Activated CD8-positive, alpha-beta memory T cell treated with anti-CD3 and anti-CD28 coated beads for 36 hours (primary cell): Measurements from ENCODE around the gene CELF2. TPM values are rescaled to one million over a fixed set of nuclear protein-coding genes. Genes with fewer than 3 reads are reported as not detected.
"Not testable (repeated sequence)": the region's sequence is repeated elsewhere in the genome, so short reads cannot be mapped to it uniquely, and the experiment has no call there.

ENCODE experiments used
- CTCF ChIA-PET: fragments of 350-600 bp; sonication (Branson Sonifier 250); formaldehyde crosslinking; loops from one replicate; lab custom pipeline; 2021; ENCODE audit warnings: antibody characterized with exemption; lab: Charles Lee
- POLR2A ChIA-PET: fragments of 350-600 bp; sonication (Branson Sonifier 250); formaldehyde crosslinking; loops from one replicate; lab custom pipeline; 2021; ENCODE audit warnings: antibody characterized with exemption; lab: Charles Lee
- total RNA-seq, 2 experiments: library from RNA; stranded (reverse); gene quantifications; one replicate each; pipeline ENCODE4 v1.2.3, GENCODE V29; 2021

CELF2 gene
- total RNA-seq, 2 experiments from 2014 or later, result 153 to 154 TPM

DNA sequence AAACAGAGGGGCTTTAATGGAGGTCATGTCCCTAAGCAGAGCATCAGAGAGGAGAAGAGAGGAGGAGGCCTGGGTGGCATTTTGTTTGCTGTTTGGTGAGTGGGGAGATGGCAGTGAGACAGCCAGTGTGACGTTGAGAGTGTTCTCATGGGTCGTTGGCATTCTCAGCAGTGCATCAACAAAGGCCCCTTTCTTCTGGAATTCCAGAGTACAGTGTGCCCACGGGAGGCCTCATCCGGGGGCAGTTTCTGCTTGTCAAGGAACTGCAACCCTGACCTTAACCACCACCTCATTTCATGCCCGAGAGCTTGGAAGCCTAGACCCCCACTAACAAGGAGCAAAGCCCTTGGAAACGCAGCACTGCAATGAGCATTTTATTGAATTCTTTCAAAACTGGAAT, 92.9 kb downstream of the CELF2 start:
- CTCF ChIA-PET, result no interaction called here
- POLR2A ChIA-PET, result no interaction called here

DNA sequence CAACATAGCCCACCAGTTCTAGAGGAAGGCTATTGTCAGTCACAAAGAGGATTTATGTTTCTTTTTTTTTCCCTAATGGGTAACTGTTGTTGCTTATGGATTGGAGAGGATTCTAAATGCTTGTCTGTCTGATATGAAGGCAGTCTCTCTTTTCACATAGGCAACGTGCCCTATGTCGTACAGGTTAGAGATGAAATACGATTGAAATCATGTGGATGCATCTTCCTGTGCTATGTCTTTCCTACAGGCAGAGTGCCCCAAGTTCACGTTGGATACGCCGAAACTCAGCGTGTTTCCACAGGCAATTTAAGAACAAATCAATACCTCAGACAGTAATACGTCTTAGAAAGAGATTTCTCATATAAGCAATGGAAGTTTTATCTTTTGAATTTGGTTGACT, 93.8 kb downstream of the CELF2 start:
- CTCF ChIA-PET, result interaction anchor here (1.1 to 1.8 kb wide), 2 partner anchors 16 to 54 kb away, joined by 3 to 5 read pairs; no protein-coding TSS in a partner anchor

DNA sequence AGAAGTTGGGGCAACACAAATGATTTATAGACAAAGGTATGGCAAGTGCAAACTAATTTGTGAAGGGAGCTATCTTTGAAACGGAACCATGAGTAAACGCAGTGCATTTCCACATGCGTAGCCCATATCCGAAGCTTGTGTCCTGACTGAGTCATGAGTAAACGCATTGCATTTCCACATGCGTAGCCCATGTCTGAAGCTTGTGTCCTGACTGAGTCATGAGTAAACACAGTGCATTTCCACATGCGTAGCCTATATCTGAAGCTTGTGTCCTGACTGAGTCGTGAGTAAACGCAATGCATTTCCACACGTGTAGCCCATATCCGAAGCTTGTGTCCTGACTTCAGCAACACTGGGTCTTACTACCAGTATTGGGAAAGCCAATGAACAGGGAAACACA, 95.0 kb downstream of the CELF2 start:
- CTCF ChIA-PET, result interaction anchor here (1.0 to 1.8 kb wide), 6 partner anchors 10 to 353 kb away, joined by 3 to 5 read pairs (median 4); no protein-coding TSS in a partner anchor
- POLR2A ChIA-PET, result no interaction called here

More for the DNA sequence above, 93.8 kb downstream of the CELF2 start:
- POLR2A ChIA-PET, result no interaction called here

DNA sequence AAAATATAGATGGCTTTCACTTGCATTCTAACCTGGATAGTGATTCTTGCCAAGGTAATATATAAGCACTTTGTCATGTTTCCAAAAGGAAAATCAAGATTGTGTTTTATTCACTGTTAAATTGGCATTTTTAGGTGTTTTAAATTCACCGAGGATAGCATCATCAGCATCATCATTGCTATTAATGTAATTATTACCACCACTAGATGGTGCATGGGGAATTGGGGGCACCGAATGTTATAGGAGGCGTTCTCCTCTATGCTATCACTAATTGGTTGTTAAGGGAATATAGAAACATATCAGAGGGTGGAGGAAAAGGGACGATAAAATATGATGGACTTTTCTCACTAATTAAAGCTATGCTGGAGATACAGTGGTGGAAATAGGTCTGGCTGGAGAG, 95.5 kb downstream of the CELF2 start:
- CTCF ChIA-PET, result interaction anchor here (1.0 to 1.8 kb wide), 7 partner anchors 10 to 353 kb away, joined by 3 to 5 read pairs (median 3); no protein-coding TSS in a partner anchor
- POLR2A ChIA-PET, result no interaction called here

DNA sequence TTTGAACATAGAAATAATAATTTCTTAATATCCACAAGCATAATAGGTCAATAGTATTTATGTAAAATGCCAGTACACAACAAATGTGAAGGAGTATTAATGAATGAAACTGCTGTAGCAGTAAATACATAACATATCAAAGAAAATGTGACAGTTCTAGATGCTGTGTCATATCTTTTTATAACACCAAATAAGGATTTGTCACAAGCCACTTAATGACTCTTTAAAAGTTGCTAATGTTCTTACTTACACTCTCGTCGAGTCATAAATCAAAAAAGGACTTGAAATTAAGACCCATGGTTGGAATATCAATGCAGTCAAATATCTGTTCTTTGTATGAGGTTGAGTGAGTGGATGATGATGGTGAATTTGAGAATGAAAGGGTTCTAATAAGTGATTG, 96.6 kb downstream of the CELF2 start:
- POLR2A ChIA-PET, result no interaction called here
- CTCF ChIA-PET, result interaction anchor here (1.2 kb wide), 1 partner anchor 51 kb away, joined by 3 read pairs; no protein-coding TSS in a partner anchor

DNA sequence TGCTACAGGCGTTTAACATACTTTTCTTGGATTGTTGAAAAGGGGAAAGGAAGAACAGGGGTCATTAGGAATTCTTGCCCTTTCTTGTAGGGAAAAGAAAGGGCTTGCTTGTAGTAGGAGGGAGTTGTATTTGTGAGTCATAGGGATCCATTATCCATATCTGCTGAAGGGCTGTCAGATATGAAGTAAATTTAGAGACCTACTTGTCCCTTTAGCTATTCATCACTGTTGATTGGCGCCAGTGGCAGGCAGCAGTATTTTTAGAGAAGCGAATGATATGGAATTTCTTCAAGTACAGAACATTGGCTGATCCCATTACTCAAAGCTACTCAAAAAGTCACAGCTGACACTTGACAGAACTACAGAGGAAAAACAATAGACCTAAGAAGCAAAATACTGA, 97.7 kb downstream of the CELF2 start:
- ChIA-PET CTCF (no interaction called here), POLR2A (interaction anchor here (0.6 kb wide), 1 partner anchor 149 kb away, joined by 3 read pairs; no protein-coding TSS in a partner anchor)

DNA sequence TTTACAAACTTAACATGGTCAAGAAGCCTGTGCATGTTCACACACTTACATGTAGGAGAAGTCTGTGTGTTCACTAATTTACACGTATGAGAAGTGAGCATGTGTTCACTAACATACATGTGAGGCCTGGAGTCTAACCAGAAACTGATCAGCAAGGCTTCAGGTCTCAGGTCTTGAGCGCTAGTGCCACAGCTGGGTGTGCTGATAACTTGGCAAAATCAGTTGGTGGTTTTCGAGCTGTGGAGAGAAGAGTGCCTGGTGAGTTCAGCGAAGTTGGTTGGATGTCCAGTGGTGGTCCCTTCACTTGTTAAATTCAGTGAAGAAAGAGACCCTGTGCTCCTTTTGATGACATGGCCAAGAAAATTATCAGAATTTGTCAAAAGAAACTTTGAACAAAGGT, 98.7 kb downstream of the CELF2 start:
- CTCF ChIA-PET, result no interaction called here

DNA sequence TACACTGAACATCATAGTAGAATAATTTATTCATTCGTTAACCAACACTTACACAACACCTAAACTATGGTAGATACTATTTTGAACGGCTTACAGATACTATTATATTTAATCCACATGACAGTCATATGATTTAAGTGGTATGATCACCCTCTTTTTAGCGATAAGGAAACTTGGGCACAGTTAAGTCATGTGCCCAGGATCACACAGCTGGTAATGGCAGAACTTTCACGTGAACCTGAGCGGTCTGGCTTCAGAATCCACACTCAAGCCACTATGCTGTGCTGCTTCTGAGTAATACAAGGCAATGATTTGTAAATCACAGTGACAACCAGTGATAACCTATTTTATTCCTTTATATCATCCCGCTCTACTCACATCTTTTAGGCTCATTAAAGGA, 99.1 kb downstream of the CELF2 start:
- ChIA-PET POLR2A (no interaction called here), CTCF (no interaction called here)

More for the DNA sequence above, 98.7 kb downstream of the CELF2 start:
- POLR2A ChIA-PET, result no interaction called here

DNA sequence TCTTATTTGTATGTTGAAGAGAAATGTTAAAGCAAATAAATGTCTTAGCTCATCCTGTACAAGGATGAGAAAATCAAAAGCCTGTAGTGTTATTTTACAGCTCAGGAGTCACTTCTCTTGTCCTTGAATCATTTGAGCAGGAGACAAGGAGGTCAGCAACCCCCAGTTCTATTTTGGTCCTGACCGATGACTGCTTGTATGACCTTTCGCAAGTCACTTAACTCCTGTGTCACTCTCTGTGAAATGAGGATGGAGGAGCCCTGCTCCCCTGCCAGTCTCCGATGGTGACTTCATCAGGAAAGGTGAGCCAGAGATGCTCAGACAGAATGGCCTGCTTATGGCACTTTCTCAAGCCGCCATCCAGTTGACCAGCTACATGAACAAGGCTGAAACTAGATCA, 101.0 kb downstream of the CELF2 start:
- POLR2A ChIA-PET, result no interaction called here
- CTCF ChIA-PET, result no interaction called here

DNA sequence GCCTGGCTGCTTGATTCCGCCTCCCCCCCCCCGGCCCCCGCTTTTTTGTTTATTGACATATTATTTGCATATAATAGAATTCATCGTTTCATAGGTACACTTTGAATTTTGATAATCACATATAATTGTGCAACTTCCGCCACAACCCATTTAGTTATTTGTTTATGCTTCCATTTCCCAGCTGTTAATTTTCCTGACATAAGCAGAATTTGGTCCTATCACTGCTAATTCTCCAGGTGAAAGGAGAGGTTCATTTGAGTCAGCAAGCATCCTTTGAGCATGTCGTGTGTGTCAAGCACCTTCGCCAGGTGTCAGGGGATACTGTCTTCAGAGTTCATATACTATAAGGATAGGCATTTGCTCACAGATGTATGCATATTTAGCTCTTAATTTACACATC, 102.2 kb downstream of the CELF2 start:
- POLR2A ChIA-PET, result no interaction called here

DNA sequence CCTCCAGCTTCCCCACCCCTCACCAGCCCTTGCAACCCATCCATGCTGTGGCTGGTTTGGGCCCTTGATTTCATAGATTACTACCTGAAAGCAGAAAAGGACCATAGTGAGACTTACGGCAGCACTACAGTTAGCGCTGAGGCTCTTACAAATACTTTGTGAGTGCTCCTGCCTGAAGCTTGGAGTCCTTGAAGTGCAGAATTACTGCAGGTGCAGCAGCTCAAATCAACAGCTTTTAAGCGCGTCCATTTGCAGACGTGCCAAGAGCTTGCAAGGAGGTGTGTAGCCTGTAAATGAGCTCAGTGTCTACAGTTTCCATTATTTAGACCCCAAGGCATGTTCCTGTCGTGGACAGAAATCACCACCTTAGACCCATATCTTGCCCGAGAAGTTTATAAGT, 103.0 kb downstream of the CELF2 start:
- ChIA-PET CTCF (no interaction called here), POLR2A (no interaction called here)

More for the DNA sequence above, 102.2 kb downstream of the CELF2 start:
- CTCF ChIA-PET, result no interaction called here

DNA sequence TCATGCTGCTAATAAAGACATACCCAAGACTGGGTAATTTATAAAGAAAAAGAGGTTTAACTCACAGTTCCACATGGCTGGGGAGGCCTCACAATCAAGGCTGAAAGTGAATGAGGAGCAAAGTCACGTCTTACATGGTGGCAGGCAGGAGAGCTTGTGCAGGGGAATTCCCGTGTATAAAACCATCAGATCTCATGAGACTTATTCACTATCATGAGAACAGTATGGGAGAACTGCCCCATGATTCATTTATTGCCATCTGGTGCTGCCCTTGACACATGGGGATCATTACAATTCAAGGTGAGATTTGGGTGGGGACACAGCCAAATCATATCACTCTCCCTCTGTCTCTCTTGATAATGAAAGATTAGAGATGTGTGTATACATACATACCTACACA, 106.2 kb downstream of the CELF2 start:
- POLR2A ChIA-PET, result not testable (repeated sequence)
- CTCF ChIA-PET, result interaction anchor here (1.0 to 1.1 kb wide), 2 partner anchors 11 to 20 kb away, joined by 3 read pairs; no protein-coding TSS in a partner anchor

DNA sequence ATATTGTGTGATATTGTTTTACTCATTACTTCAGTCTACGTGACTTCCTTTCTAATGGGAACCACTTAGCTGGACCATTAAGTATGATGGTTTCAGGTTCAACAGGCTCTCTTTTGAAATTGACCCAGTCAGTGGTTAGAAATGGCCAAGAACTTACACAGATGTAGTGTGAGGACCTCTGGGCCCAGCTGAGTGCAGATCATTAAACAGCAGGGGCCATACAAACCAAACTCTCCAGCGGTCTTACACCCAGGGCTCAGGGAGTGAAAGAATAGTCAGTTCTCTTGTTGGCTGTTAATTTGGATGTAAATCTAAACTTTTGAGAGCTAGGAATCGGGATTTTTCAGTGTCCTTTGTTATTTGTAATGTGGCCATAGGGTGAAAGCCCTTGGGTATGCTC, 107.3 kb downstream of the CELF2 start:
- ChIA-PET CTCF (interaction anchor here (1.1 kb wide), 1 partner anchor 12 kb away, joined by 3 read pairs; no protein-coding TSS in a partner anchor), POLR2A (no interaction called here)

DNA sequence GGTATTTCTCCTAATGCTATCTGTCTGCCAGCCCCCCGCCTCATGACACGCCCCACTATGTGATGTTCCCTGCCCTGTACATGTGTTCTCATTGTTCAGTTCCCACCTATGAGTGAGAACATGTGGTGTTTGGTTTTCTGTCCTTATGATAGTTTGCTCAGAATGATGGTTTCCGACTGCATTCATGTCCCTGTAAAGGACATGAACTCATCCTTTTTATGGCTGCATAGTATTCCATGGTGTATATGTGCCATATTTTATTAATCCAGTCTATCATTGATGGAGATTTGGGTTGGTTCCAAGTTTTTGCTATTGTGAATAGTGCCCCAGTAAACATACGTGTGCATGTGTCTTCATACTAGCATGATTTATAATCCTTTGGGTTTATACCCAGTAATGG, 109.3 kb downstream of the CELF2 start:
- POLR2A ChIA-PET, CTCF ChIA-PET: not testable (repeated sequence)

DNA sequence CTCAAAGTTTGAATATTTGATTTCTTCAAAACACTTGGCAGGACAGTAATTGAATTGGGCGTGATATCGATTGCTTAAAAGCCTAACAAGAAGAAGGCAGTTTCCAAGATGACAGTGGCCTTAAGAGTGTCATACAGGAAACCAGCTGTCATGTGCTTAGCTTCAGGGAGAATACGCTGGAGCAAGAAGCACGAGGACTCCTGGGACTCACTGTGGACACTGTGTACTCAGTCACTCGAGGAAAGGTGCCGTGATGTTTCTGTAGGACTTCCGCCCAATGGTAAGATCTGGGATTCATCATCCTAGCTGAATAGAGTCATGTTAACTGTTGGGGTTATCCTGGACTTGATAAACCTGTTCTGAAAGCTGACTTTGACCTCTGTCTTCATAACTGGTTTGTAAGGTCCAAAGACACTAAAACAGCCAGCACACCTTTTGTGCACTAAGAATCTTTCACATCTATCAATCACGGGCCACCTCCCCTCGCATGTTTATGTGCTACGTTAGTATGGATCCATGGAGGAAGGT, 113.5 kb downstream of the CELF2 start:
- POLR2A ChIA-PET, result no interaction called here
- CTCF ChIA-PET, result no interaction called here

DNA sequence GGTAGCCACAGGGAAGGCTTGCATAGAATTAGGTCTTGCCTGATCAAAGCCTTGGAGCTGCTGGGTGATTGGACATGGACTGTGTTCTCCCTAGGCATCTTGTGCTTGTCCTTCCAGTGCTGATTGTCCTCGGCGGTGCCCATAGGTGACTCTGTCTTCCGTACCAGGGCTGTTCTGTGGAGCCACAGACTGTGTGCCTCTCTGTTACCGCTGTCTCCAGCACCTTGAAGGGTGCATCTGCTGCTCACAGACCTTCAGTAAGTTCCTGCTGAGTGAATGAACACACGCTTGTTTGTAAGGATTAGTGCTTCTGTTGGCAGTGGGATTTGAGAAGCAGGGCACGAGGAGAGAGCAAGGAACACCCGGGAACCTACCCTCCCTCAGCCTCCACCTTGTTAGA, 116.7 kb downstream of the CELF2 start:
- ChIA-PET CTCF (no interaction called here), POLR2A (no interaction called here)

DNA sequence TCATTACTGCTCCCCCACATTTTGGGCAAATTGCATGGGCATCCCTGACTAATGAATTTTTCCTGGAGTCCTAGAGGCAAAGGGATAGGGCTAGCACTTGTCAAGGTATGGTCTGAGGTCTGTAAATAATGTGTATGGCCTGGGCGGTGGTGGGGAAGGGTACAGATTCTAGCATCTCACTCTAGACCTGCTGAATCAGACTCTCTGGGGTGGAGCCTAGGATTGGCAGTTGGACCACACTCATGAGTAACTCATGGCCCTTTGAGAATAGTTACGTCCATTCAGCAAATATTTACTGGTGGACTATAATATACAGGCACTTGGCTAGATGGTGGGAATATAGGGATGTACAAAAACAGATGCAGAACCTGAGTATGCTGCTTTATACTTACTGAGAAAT, 118.0 kb downstream of the CELF2 start:
- CTCF ChIA-PET, result no interaction called here
- POLR2A ChIA-PET, result no interaction called here

DNA sequence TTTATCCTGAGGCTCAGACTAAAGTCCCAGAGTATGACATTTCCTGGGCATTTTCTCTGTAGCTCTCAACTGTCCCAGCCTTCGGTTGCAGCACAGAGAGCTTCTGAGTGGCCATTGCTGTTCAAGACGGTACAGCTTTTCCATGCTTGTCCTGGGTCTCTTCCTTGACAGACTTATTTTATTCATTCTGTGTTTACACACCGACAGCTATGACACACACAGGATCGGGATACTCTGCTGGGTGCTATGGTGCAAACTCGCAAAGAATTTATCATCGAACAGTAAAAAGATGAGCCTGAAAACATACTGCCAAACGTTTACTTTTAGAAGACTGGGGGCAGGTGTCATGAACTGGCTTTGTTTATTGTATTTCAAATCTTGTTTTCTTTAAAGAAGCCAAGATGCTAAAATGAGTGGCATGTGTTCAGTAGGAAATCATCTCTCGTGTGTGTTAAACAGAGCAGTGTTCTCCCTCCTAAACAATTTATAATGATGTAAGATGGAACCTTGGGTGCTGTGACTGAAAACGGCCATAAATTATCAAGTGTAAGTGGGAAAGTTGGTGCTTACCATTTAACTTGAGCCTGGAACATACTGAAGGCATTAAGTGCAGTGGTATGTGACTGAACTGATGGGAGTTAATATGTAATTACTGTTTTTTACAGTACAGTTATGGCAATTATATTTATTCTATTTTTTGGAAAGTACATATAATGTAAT, 120.8 kb downstream of the CELF2 start:
- ChIA-PET POLR2A (no interaction called here), CTCF (no interaction called here)

DNA sequence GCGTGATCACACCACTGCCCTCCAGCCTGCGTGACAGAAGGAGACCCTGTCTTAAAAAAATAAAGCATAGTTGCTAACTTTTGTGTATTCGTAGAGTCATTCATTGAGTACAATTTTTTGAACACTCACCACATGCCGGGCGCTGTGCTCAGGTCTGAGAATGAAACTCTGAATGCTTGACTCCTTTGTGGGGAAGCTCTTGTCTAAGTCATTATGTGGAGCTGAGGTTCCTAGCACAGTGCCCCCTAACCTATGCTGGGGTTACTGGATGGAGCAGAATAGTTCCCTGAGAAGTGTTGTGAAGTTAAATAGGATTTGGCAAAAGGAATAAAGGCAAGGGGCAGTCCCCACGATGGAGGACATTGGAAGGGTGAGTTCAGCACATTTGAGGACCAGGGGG, 123.3 kb downstream of the CELF2 start:
- POLR2A ChIA-PET, result no interaction called here

DNA sequence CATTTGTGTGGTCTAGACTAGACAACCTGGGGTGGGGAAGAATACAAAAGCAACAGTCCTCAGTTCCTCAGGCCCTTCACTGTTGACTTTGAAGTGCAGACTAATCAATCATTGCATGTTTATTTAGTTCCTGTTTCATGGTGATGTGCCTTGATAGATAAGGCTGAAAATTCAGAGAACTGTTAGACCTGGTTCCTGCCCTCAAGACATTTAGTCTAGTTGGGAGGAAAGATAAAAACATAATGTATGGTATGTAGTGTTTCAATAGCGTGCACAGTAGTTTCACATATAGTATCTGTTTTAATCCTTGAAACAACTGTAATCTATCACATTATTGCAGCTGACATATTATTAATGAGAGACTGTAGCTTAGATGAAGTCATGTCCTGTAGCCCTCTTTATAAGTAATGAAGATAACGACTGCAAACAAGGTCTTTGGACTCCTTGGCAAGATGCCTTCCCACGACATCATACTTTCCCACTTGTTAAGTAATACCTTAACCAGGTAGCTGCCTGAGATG, 124.0 kb downstream of the CELF2 start:
- ChIA-PET POLR2A (interaction anchor here (0.6 kb wide), 1 partner anchor 29 kb away, joined by 3 read pairs; no protein-coding TSS in a partner anchor), CTCF (interaction anchor here (1.7 kb wide), 1 partner anchor 24 kb away, joined by 3 read pairs; no protein-coding TSS in a partner anchor)

More for the DNA sequence above, 123.3 kb downstream of the CELF2 start:
- CTCF ChIA-PET, result interaction anchor here (1.7 kb wide), 1 partner anchor 24 kb away, joined by 3 read pairs; no protein-coding TSS in a partner anchor
